GM12878 (cell line): ENCODE results near the gene TTC1. TPM values are rescaled to one million over a fixed set of nuclear protein-coding genes. Genes with fewer than 3 reads are reported as not detected.

Experiments used
- ATAC-seq: fragments of 200-7000 bp; cut with Tn5 transposase; 3 replicates; pipeline ENCODE4 v1.9.1; 2020; ENCODE audit warnings: mild to moderate bottlenecking, moderate library complexity
- BruUV-seq: library from RNA; stranded (reverse); fragments of 400-500 nt; replicated peaks from 2 replicates; lab custom pipeline; 2021; lab: Mats Ljungman, UMichigan
- CTCF ChIA-PET: fragments of 300-600 bp; sonication (Branson Sonifier 250); formaldehyde crosslinking; extraction: SDS; loops from one replicate; lab custom pipeline; 2021; ENCODE audit warnings: inconsistent platforms; lab: Yijun Ruan, JAX
- POLR2A ChIA-PET: fragments of 350-600 bp; formaldehyde crosslinking; extraction: SDS; loops from one replicate; lab custom pipeline; 2021; ENCODE audit warnings: inconsistent platforms; lab: Charles Lee
- RAD21 ChIA-PET: fragments of 300-600 bp; sonication (Branson Sonifier 250); formaldehyde crosslinking; loops from one replicate; lab custom pipeline; 2023; ENCODE audit warnings: antibody characterized with exemption; ENCODE audit not compliant: unreplicated experiment; lab: Charles Lee
- SMC1A ChIA-PET: fragments of 300-600 bp; sonication (Branson Sonifier 250); formaldehyde crosslinking; loops from one replicate; lab custom pipeline; 2023; ENCODE audit not compliant: unreplicated experiment, uncharacterized antibody; lab: Charles Lee
- DNase-seq: peaks from one replicate; pipeline ENCODE4 v3.0.0-alpha.2; 2011; ENCODE audit warnings: low read depth, low spot score
- FAIRE-seq: peaks from 3 replicates; lab custom pipeline; 2011; peaks lifted over from hg19 to GRCh38; lab: Jason Lieb, UNC
- H2AFZ ChIP-seq: 2 replicates; pipeline ENCODE4 v1.6.0; 2011; ENCODE audit warnings: low read depth, low read length, control low read depth; ENCODE audit not compliant: control insufficient read depth
- H3K27ac ChIP-seq: 2 replicates; pipeline ENCODE4 v1.5.1; 2011; ENCODE audit warnings: control low read depth; ENCODE audit not compliant: control insufficient read depth, insufficient read depth
- H3K27me3 ChIP-seq, 2 experiments: replicated peaks in 1 of 2; 2 replicates each; pipeline versions ENCODE4 v1.6.0 to v1.6.1; 2011; ENCODE audit warnings: low read length in 1 of 2; ENCODE audit not compliant: control insufficient read depth in 2 of 2, insufficient read depth in 2 of 2
- H3K36me3 ChIP-seq, 2 experiments: 2 replicates each; pipeline ENCODE4 v1.5.1; 2011; ENCODE audit warnings: low read length in 1 of 2; ENCODE audit not compliant: control insufficient read depth in 2 of 2, insufficient read depth in 2 of 2
- H3K4me1 ChIP-seq: 2 replicates; pipeline ENCODE4 v1.6.1; 2011; ENCODE audit warnings: mild to moderate bottlenecking, low read length, moderate library complexity, mixed read lengths; ENCODE audit not compliant: control insufficient read depth, insufficient read depth
- H3K4me2 ChIP-seq: 2 replicates; pipeline ENCODE4 v1.6.0; 2011; ENCODE audit warnings: control low read depth; ENCODE audit not compliant: control insufficient read depth, insufficient read depth
- H3K4me3 ChIP-seq: fragments of 200-600 bp; sonication (generic); 2 replicates; pipeline ENCODE4 v1.5.1; 2016
- H3K79me2 ChIP-seq: 2 replicates; pipeline ENCODE4 v1.6.0; 2011; ENCODE audit warnings: low read length; ENCODE audit not compliant: control insufficient read depth, insufficient read depth
- H3K9ac ChIP-seq: 2 replicates; pipeline ENCODE4 v1.8.0; 2011; ENCODE audit warnings: low read length, control low read depth, mixed read lengths; ENCODE audit not compliant: control insufficient read depth, insufficient read depth
- H3K9me3 ChIP-seq: replicated peaks from 3 replicates; pipeline ENCODE4 v1.5.1; 2011; ENCODE audit warnings: mild to moderate bottlenecking, low read length; ENCODE audit not compliant: control insufficient read depth, insufficient read depth
- H4K20me1 ChIP-seq: 2 replicates; pipeline ENCODE4 v1.6.0; 2011; ENCODE audit not compliant: control insufficient read depth, insufficient read depth
- EZH2 ChIP-seq: IDR thresholded peaks from 2 replicates; pipeline ENCODE4 v1.6.1; 2012; ENCODE audit warnings: low read depth, mild to moderate bottlenecking, control low read depth, inconsistent platforms, low read length, borderline replicate concordance; ENCODE audit not compliant: control insufficient read depth
- FOXK2 ChIP-seq: fragments of 450-650 bp; IDR thresholded peaks from 2 replicates; pipeline ENCODE4 v1.6.1; 2017; ENCODE audit warnings: mild to moderate bottlenecking, moderate library complexity
- GABPA ChIP-seq: IDR thresholded peaks from 2 replicates; pipeline ENCODE4 v1.6.1; 2014; ENCODE audit warnings: antibody characterized with exemption, low read depth, mild to moderate bottlenecking, inconsistent platforms
- GATAD2B ChIP-seq: fragments of 450-650 bp; conservative IDR thresholded peaks from 2 replicates; pipeline ENCODE4 v1.6.1; 2017; ENCODE audit warnings: low read depth, mild to moderate bottlenecking, moderate library complexity
- HDGF ChIP-seq: fragments of 450-650 bp; IDR thresholded peaks from 2 replicates; pipeline ENCODE4 v1.6.1; 2016; ENCODE audit warnings: antibody characterized with exemption
- MEF2A ChIP-seq: IDR thresholded peaks from 2 replicates; pipeline ENCODE4 v1.6.1; 2011; ENCODE audit warnings: low read depth, mild to moderate bottlenecking, low read length, moderate library complexity; ENCODE audit not compliant: insufficient read depth
- NFYB ChIP-seq: IDR thresholded peaks from 2 replicates; pipeline ENCODE4 v1.6.1; 2011; ENCODE audit warnings: low read depth, mild to moderate bottlenecking, low read length, improper control_type of control experiment, moderate library complexity; ENCODE audit not compliant: insufficient read depth
- POLR2AphosphoS5 ChIP-seq: IDR thresholded peaks from 2 replicates; pipeline ENCODE4 v1.6.1; 2011; ENCODE audit warnings: mild to moderate bottlenecking, low read length, inconsistent platforms
- REST ChIP-seq: IDR thresholded peaks from 2 replicates; pipeline ENCODE4 v1.6.1; 2012; ENCODE audit warnings: mild to moderate bottlenecking, low read depth, low read length
- SIN3A ChIP-seq: IDR thresholded peaks from 2 replicates; pipeline ENCODE4 v1.6.1; 2012; ENCODE audit warnings: low read depth, low read length, improper control_type of control experiment
- SRF ChIP-seq, 2 experiments: IDR thresholded peaks; 2 replicates each; pipeline ENCODE4 v1.6.1; 2011; ENCODE audit warnings: low read depth in 2 of 2, low read length in 2 of 2, mild to moderate bottlenecking in 1 of 2, moderate library complexity in 1 of 2
- YBX1 ChIP-seq: fragments of 450-650 bp; IDR thresholded peaks from 2 replicates; pipeline ENCODE4 v1.6.1; 2016; ENCODE audit warnings: antibody characterized with exemption
- WGBS: methylation state at CpG from one replicate; pipeline ENCODE4 v1.1.6; 2016; ENCODE audit warnings: low lambda C conversion rate; ENCODE audit not compliant: insufficient replicate concordance, insufficient coverage; ENCODE audit errors: missing lambda C conversion rate; 5-methylcytosine and 5-hydroxymethylcytosine counted together
- in situ Hi-C: fragments of 300-500 bp; cut with MboI; formaldehyde crosslinking; loops from 9 replicates; pipeline ENCODE4 v1.14.3; 2018; ENCODE audit warnings: mixed read lengths
- intact Hi-C: fragments of 100-400 bp; cut with micrococcal nuclease; formaldehyde crosslinking; loops from one replicate; pipeline ENCODE4 v1.14.2; 2022; ENCODE audit not compliant: unreplicated experiment
- polyA plus RNA-seq, 11 experiments: library from polyadenylated mRNA; depleted of rRNA in 4 of 11; unstranded in 6 of 11; stranded (reverse) in 5 of 11; fragments of >200 nt; fragmentation: Nextera tagmentation in 4 of 11; fragmentation: Illumina TruSeq in 1 of 11; extraction: Ambion mirVana in 4 of 11; extraction: Trizol in 1 of 11; gene quantifications; 1 replicate in 1 of 11; 2 replicates in 10 of 11; pipeline versions ENCODE4 v1.2.1 to v1.2.3, GENCODE V29; 2011 to 2016; ENCODE audit warnings: inconsistent platforms in 2 of 11, missing spikeins in 2 of 11, low read depth in 1 of 11
- total RNA-seq, 4 experiments: library from RNA; depleted of rRNA in 3 of 4; stranded (reverse); fragments of >200 nt in 3 of 4; fragmentation: Illumina TruSeq in 1 of 4; extraction: Trizol in 1 of 4; gene quantifications; 2 replicates each; pipeline versions ENCODE4 v1.2.1 to v1.2.3, GENCODE V29; 2013 to 2021
- TF ChIP-seq, protein P1 (sequence below): IDR thresholded peaks from 2 replicates; pipeline ENCODE4 v1.6.1; 2012; ENCODE audit warnings: low read depth, low read length, improper control_type of control experiment
- TF ChIP-seq, protein P2 (sequence below): fragments of 450-650 bp; IDR thresholded peaks from 2 replicates; pipeline ENCODE4 v1.6.1; 2016; ENCODE audit warnings: mild to moderate bottlenecking, moderate library complexity, borderline replicate concordance

TTC1 gene
- total and polyA plus RNA-seq, 10 of the 15 experiments (the other 5 are each of a cell fraction or from before 2014, with no cell fraction given) = 46.6 to 160 (median 92.3) TPM

- TF ChIP-seq YBX1 (no peak), REST (no peak), EZH2 (no peak), GABPA (no peak)
- TF ChIP-seq, protein P1, sequence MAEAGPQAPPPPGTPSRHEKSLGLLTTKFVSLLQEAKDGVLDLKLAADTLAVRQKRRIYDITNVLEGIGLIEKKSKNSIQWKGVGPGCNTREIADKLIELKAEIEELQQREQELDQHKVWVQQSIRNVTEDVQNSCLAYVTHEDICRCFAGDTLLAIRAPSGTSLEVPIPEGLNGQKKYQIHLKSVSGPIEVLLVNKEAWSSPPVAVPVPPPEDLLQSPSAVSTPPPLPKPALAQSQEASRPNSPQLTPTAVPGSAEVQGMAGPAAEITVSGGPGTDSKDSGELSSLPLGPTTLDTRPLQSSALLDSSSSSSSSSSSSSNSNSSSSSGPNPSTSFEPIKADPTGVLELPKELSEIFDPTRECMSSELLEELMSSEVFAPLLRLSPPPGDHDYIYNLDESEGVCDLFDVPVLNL = no peak
Observed at GRCh38 chr5:160057256-160057655, 48.3 kb downstream of the TTC1 start (continued).

GRCh38 chr5:160060001-160060400 lies 51.1 kb downstream of the TTC1 start:
- ATAC-seq (no peak), FAIRE-seq (no peak), DNase-seq (no peak)
- Histone ChIP-seq H3K36me3 (peaks cover under 1 to 11% of the 10 kb centered on the region in 2 experiments), H3K27ac (no peak overlapping the region), H3K4me1 (no peaks in the 10 kb centered on the region), H3K9me3 (no peaks in the 10 kb centered on the region), H2AFZ (no peak overlapping the region), H3K27me3 (no peaks in the 10 kb centered on the region), H3K9ac (no peak overlapping the region), H3K4me3 (no peak overlapping the region), H3K79me2 (no peaks in the 10 kb centered on the region), H4K20me1 (no peaks in the 10 kb centered on the region), H3K4me2 (no peak overlapping the region)
- SMC1A ChIA-PET = no interaction called here
- intact Hi-C loops = no loop called here
- in situ Hi-C loops = no loop called here
- BruUV-seq = no TSS peak
- CTCF ChIA-PET = interaction anchor here (1.5 kb wide), 1 partner anchor 38 kb away, joined by 4 read pairs; no protein-coding TSS in a partner anchor
- WGBS = 99% methylated on average over 4 of the region's 4 CpGs
- RAD21 ChIA-PET = no interaction called here
- POLR2A ChIA-PET = no interaction called here
- TF ChIP-seq NFYB (no peak), POLR2AphosphoS5 (no peak), GATAD2B (no peak), FOXK2 (no peak), HDGF (no peak), SIN3A (no peak), SRF (IDR thresholded peaks at IDR 0.05; ENCODE audit: low read depth in 2 of 2, low read length in 2 of 2) (no peak), MEF2A (no peak)
- TF ChIP-seq, protein P2, sequence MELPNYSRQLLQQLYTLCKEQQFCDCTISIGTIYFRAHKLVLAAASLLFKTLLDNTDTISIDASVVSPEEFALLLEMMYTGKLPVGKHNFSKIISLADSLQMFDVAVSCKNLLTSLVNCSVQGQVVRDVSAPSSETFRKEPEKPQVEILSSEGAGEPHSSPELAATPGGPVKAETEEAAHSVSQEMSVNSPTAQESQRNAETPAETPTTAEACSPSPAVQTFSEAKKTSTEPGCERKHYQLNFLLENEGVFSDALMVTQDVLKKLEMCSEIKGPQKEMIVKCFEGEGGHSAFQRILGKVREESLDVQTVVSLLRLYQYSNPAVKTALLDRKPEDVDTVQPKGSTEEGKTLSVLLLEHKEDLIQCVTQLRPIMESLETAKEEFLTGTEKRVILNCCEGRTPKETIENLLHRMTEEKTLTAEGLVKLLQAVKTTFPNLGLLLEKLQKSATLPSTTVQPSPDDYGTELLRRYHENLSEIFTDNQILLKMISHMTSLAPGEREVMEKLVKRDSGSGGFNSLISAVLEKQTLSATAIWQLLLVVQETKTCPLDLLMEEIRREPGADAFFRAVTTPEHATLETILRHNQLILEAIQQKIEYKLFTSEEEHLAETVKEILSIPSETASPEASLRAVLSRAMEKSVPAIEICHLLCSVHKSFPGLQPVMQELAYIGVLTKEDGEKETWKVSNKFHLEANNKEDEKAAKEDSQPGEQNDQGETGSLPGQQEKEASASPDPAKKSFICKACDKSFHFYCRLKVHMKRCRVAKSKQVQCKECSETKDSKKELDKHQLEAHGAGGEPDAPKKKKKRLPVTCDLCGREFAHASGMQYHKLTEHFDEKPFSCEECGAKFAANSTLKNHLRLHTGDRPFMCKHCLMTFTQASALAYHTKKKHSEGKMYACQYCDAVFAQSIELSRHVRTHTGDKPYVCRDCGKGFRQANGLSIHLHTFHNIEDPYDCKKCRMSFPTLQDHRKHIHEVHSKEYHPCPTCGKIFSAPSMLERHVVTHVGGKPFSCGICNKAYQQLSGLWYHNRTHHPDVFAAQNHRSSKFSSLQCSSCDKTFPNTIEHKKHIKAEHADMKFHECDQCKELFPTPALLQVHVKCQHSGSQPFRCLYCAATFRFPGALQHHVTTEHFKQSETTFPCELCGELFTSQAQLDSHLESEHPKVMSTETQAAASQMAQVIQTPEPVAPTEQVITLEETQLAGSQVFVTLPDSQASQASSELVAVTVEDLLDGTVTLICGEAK = no peak
